ENCODE results near the gene DNAJC21.

- no peak for TF ChIP-seq POLR2A (IDR thresholded peaks at IDR 0.05)
- no peak for TF ChIP-seq CTCF (IDR thresholded peaks at IDR 0.05)
Measured at GRCh38 chr5:34895641-34896419, 33.5 kb upstream of the DNAJC21 start.

All from testis (tissue), 2 donors.